HG03060 (cell line): Measurements from ENCODE around the gene SCMH1.
"Not testable (repeated sequence)": the region's sequence is repeated elsewhere in the genome, so short reads cannot be mapped to it uniquely, and the experiment has no call there.

Experiments used
- ATAC-seq: cut with Tn5 transposase; IDR thresholded peaks from one replicate; pipeline ENCODE4 v1.9.1; 2021; ENCODE audit warnings: low read depth, moderate number of reproducible peaks; ENCODE audit not compliant: unreplicated experiment

Gene SCMH1

GRCh38 chr1:41158966-41159365, 83.1 kb downstream of the SCMH1 start:
- ATAC-seq = no peak

- no peak for ATAC-seq
Measured at GRCh38 chr1:41158147-41158875, 83.8 kb downstream of the SCMH1 start.

- no peak for ATAC-seq
Measured at GRCh38 chr1:41155105-41155504, 87.0 kb downstream of the SCMH1 start.

GRCh38 chr1:41153750-41154274, 88.3 kb downstream of the SCMH1 start:
- ATAC-seq = no peak

GRCh38 chr1:41152622-41153044, 89.5 kb downstream of the SCMH1 start:
- ATAC-seq = no peak

- ATAC-seq = no peak
Measured at GRCh38 chr1:41151846-41152245, 90.3 kb downstream of the SCMH1 start.

GRCh38 chr1:41149570-41149969, 92.5 kb downstream of the SCMH1 start:
- ATAC-seq = no peak

- ATAC-seq = no peak
Measured at GRCh38 chr1:41144285-41144684, 97.8 kb downstream of the SCMH1 start.

GRCh38 chr1:41138549-41138948, 103.6 kb downstream of the SCMH1 start:
- ATAC-seq = no peak

GRCh38 chr1:41135196-41135947, 106.7 kb downstream of the SCMH1 start:
- no peak for ATAC-seq

- not testable (repeated sequence) for ATAC-seq
Measured at GRCh38 chr1:41134325-41134724, 107.8 kb downstream of the SCMH1 start.

- no peak for ATAC-seq
Measured at GRCh38 chr1:41122851-41123518, 119.1 kb downstream of the SCMH1 start.

- no peak for ATAC-seq
Measured at GRCh38 chr1:41122148-41122547, 120.0 kb downstream of the SCMH1 start.

- no peak for ATAC-seq
Measured at GRCh38 chr1:41118645-41119044, 123.5 kb downstream of the SCMH1 start.

- not testable (repeated sequence) for ATAC-seq
Measured at GRCh38 chr1:41117241-41117640, 124.9 kb downstream of the SCMH1 start.

- ATAC-seq = no peak
Measured at GRCh38 chr1:41110736-41111135, 131.4 kb downstream of the SCMH1 start.

GRCh38 chr1:41110286-41110685, 131.8 kb downstream of the SCMH1 start:
- ATAC-seq = no peak

GRCh38 chr1:41109310-41110197, 132.6 kb downstream of the SCMH1 start:
- no peak for ATAC-seq

- no peak for ATAC-seq
Measured at GRCh38 chr1:41108696-41109275, 133.3 kb downstream of the SCMH1 start.

- ATAC-seq = no peak
Measured at GRCh38 chr1:41103766-41104165, 138.3 kb downstream of the SCMH1 start.
